SJSA1 (cell line): Measurements from ENCODE around the gene PPP1R36. TPM values are rescaled to one million over a fixed set of nuclear protein-coding genes. Genes with fewer than 3 reads are reported as not detected.
A peak's percentile ranks its signal among the peaks of the same experiment; 100 is the strongest.
"Not testable (repeated sequence)": the region's sequence is repeated elsewhere in the genome, so short reads cannot be mapped to it uniquely, and the experiment has no call there.

Source experiments
- DNase-seq, 2 experiments: peaks; one replicate each; pipeline ENCODE4 v3.0.0-alpha.2; 2015 to 2020; ENCODE audit warnings: low spot score in 2 of 2, low read depth in 1 of 2
- H3K27ac ChIP-seq: fragments of 250-450 bp; sonication (Bioruptor Pico); 2 replicates; pipeline ENCODE4 v1.5.1; 2020; ENCODE audit warnings: mild to moderate bottlenecking, moderate library complexity
- H3K27me3 ChIP-seq: fragments of 250-450 bp; sonication (Bioruptor Pico); replicated peaks from 2 replicates; pipeline ENCODE4 v1.5.1; 2020; ENCODE audit warnings: mild to moderate bottlenecking, moderate library complexity
- H3K36me3 ChIP-seq: fragments of 250-450 bp; sonication (Bioruptor Pico); 2 replicates; pipeline ENCODE4 v1.5.1; 2020; ENCODE audit warnings: mild to moderate bottlenecking
- H3K4me1 ChIP-seq: fragments of 250-450 bp; sonication (Bioruptor Pico); replicated peaks from 2 replicates; pipeline ENCODE4 v1.6.1; 2021; ENCODE audit warnings: mild to moderate bottlenecking
- H3K4me3 ChIP-seq: fragments of 250-450 bp; sonication (Bioruptor Pico); 2 replicates; pipeline ENCODE4 v1.5.1; 2020; ENCODE audit warnings: mild to moderate bottlenecking
- H3K9me3 ChIP-seq: fragments of 250-450 bp; sonication (Bioruptor Pico); replicated peaks from 2 replicates; pipeline ENCODE4 v1.5.1; 2020; ENCODE audit warnings: mild to moderate bottlenecking
- total RNA-seq: library from RNA; depleted of rRNA; stranded (reverse); fragments of >200 nt; shearing (Covaris generic); gene quantifications from 2 replicates; pipeline ENCODE4 v1.2.3, GENCODE V29; 2014

PPP1R36 gene
- total RNA-seq, 1 experiment from 2014 or later: 0.29 TPM

- DNase-seq: no peak
- Histone ChIP-seq H3K27me3 (no peaks in the 10 kb centered on the region), H3K4me3 (no peak overlapping the region), H3K27ac (no peak overlapping the region), H3K4me1 (peaks cover 1% of the 10 kb centered on the region), H3K36me3 (no peaks in the 10 kb centered on the region), H3K9me3 (no peaks in the 10 kb centered on the region)
These were observed 13.9 kb downstream of the PPP1R36 start for GRCh38 chr14:64563696-64564095.

- Histone ChIP-seq H3K4me3 (no peak overlapping the region), H3K4me1 (peaks cover 12% of the 10 kb centered on the region), H3K27me3 (no peaks in the 10 kb centered on the region), H3K27ac (no peak overlapping the region), H3K9me3 (no peaks in the 10 kb centered on the region), H3K36me3 (no peaks in the 10 kb centered on the region)
- DNase-seq: no peak
These were observed 16.9 kb downstream of the PPP1R36 start for GRCh38 chr14:64566651-64567122.

- Histone ChIP-seq H3K27ac (peak overlapping the region; percentile 44), H3K27me3 (no peaks in the 10 kb centered on the region), H3K36me3 (no peaks in the 10 kb centered on the region), H3K4me1 (peaks cover 12% of the 10 kb centered on the region), H3K4me3 (no peak overlapping the region), H3K9me3 (no peaks in the 10 kb centered on the region)
- peak; percentile 64 to 67 for DNase-seq
These were observed 19.4 kb downstream of the PPP1R36 start for GRCh38 chr14:64569138-64569631.

DNA sequence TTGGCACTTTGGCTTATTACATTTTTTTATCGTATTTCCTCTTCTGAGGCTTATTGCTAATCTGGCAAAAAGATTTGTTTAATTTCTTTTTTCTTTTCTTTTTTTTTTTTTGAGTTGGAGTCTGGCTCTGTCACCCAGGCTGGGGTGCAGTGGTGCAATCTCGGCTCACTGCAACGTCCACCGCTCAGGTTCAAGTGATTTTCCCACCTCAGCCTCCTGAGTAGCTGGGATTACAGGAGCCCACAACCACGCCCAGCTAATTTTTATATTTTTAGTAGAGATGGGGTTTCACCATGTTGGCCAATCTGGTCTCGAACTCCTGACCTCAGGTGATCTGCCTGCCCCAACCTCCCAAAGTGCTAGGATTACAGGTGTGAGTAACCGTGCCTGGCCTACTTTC lies 19.9 kb downstream of the PPP1R36 start:
- not testable (repeated sequence) for H3K9me3 ChIP-seq, H3K4me3 ChIP-seq, DNase-seq, H3K36me3 ChIP-seq, H3K27me3 ChIP-seq
- peak overlapping the region; percentile 44 for H3K27ac ChIP-seq
- H3K4me1 ChIP-seq: peaks cover 12% of the 10 kb centered on the region

GRCh38 chr14:64572386-64573104 lies 22.8 kb downstream of the PPP1R36 start:
- Histone ChIP-seq H3K36me3 (no peaks in the 10 kb centered on the region), H3K9me3 (no peaks in the 10 kb centered on the region), H3K4me1 (peaks cover 12% of the 10 kb centered on the region), H3K27ac (no peak overlapping the region), H3K4me3 (no peak overlapping the region), H3K27me3 (no peaks in the 10 kb centered on the region)
- DNase-seq: no peak

DNA sequence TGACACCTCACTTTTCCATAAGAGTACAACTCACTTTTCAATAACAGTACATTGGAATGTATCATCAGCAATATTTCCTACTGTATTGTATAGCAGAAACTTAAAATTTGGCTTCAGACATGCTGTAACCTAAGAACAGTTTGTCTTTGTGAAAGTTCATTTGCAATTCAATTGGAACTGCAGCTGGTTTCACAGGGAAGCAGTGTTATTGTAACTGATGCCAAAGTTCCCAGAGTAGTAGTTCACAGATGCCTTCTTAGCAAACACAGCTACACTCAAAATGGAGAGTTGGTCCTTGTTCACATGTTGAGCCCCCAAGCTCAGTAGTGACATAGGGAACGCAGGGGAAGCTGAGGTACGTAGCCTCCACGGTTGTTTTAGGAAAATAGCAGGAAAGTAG lies 23.3 kb downstream of the PPP1R36 start:
- H3K36me3 ChIP-seq: no peaks in the 10 kb centered on the region
- H3K9me3 ChIP-seq: no peaks in the 10 kb centered on the region
- no peak overlapping the region for H3K4me3 ChIP-seq
- no peak overlapping the region for H3K27ac ChIP-seq
- peaks cover 12% of the 10 kb centered on the region for H3K4me1 ChIP-seq
- H3K27me3 ChIP-seq: no peaks in the 10 kb centered on the region
- no peak for DNase-seq

DNA sequence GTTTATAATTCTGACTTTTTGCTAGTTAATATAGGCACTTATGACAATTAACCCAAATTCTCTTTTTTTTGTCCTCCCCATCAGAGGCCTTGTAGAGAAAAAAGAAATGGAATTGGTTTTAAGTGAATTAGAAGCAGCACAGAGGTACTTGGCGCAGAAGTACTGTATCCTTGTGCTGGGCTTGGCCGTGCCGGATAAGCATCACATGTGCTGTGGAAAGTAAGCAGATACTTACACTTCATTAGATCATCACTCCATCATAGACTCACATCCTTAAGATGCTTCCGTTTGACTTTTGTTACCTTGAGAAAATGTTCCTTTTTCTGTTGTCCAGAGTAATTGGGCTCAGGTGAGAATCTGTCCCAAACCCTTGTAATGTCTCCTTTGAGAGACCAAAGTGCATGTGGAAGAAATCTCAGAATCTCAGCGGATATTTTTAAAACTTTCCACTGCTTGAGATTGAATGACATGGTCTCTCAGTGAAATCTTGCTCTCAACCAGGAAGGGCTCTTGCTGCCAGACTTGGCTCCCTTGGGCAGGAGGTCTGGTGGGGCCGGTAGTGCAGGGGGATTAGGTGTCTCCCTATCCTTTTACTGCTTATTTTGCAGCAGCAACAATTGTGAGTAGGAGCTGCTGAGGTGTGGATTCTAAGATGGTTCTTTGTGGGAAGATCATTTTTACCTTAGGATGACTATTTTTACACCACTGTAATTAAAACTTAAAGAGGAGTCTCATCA lies 24.8 kb downstream of the PPP1R36 start:
- H3K27me3 ChIP-seq: no peaks in the 10 kb centered on the region
- no peaks in the 10 kb centered on the region for H3K36me3 ChIP-seq
- no peaks in the 10 kb centered on the region for H3K9me3 ChIP-seq
- H3K4me1 ChIP-seq: peaks cover 3% of the 10 kb centered on the region
- no peak overlapping the region for H3K27ac ChIP-seq
- no peak overlapping the region for H3K4me3 ChIP-seq
- no peak for DNase-seq

DNA sequence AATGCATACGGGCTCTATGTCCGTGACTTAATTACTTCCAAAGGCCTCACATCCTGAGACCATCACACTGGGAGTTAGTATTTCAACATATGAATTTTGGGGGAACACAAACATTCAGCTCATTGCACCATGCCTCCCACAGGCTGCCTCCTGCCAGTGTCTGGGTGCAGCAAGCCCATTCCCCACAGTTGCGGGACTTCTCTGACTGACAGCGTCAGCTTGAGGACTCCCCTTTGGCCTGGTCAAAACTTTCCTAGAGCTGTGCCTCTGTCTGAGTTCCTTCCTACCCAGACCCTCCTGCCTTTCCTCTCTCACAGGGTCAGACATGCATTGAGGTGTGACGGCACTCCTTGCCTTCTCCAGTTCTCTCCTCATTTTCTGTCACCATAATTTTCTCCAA lies 27.4 kb downstream of the PPP1R36 start:
- no peak for DNase-seq
- no peaks in the 10 kb centered on the region for H3K4me1 ChIP-seq
- H3K4me3 ChIP-seq: no peak overlapping the region
- no peaks in the 10 kb centered on the region for H3K27me3 ChIP-seq
- H3K36me3 ChIP-seq: no peaks in the 10 kb centered on the region
- H3K27ac ChIP-seq: no peak overlapping the region
- H3K9me3 ChIP-seq: no peaks in the 10 kb centered on the region

DNA sequence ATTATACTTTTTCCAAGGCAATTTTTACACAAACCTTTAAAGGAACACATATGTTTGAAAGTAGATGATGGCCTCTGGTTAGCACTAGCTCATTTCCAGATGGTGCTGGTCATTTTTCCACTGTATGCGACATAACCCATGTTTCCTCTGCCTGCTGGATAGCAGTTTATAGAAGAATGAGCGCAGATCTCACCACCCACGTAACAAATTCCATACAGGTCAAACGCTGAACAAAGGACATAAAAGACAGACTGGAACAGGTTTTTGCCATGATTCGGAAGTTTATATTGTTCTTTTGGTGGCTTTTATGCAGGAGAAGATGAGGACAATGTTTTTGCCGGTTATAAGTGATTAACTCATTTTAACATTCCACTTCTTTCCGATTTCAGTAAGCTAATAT lies 30.7 kb downstream of the PPP1R36 start:
- H3K4me3 ChIP-seq: no peak overlapping the region
- no peaks in the 10 kb centered on the region for H3K36me3 ChIP-seq
- H3K9me3 ChIP-seq: no peaks in the 10 kb centered on the region
- no peak overlapping the region for H3K27ac ChIP-seq
- H3K27me3 ChIP-seq: no peaks in the 10 kb centered on the region
- no peak for DNase-seq
- no peaks in the 10 kb centered on the region for H3K4me1 ChIP-seq

- no peak for DNase-seq
- H3K4me3 ChIP-seq: no peak overlapping the region
These were observed 31.6 kb downstream of the PPP1R36 start for GRCh38 chr14:64581363-64581762.

DNA sequence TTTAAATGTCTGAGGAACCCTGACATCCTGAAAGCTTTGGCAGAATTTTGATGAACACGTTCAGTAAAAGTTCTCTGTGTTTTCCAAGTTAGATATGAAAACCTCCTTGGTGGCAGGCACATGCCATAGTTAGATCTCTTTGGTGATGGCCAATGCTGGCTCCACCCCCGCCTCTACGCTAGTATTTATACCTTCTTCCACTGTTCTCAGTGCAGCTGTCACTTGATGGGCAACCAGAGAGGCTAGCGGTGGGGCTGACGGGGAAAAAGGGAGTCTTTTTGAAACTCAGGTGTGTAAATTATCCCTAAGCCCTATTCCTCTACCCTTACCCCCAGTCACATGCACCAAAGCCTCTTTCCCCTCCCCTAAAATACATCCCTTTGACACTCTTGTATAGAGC lies 32.1 kb downstream of the PPP1R36 start:
- no peak overlapping the region for H3K4me3 ChIP-seq
- no peak overlapping the region for H3K27ac ChIP-seq
- no peaks in the 10 kb centered on the region for H3K36me3 ChIP-seq
- no peaks in the 10 kb centered on the region for H3K9me3 ChIP-seq
- no peak for DNase-seq
- H3K4me1 ChIP-seq: no peaks in the 10 kb centered on the region
- H3K27me3 ChIP-seq: no peaks in the 10 kb centered on the region

More at GRCh38 chr14:64581363-64581762, 31.6 kb downstream of the PPP1R36 start:
- no peaks in the 10 kb centered on the region for H3K4me1 ChIP-seq
- H3K36me3 ChIP-seq: no peaks in the 10 kb centered on the region
- H3K9me3 ChIP-seq: no peaks in the 10 kb centered on the region
- H3K27ac ChIP-seq: no peak overlapping the region
- no peaks in the 10 kb centered on the region for H3K27me3 ChIP-seq

DNA sequence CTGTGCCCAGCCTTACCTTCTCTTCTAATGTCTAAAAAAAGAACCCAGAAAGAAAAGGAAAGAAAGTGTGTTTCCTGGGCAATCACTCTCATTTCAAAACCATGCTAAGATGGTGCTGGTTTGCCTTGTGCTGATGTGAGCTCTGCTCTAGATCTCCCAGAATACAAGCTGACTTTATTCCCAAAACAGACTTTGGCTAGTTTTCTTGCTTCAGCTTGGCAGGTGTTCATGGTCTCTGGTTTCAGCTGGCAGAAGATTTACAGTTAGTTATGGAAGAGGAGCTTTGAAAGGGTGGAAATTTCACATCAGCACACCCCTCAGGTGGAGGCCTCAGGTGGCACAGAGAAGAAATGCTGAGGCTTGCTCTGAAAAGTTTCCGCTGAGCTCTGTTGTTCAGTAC lies 34.4 kb downstream of the PPP1R36 start:
- H3K4me1 ChIP-seq: no peaks in the 10 kb centered on the region
- no peak overlapping the region for H3K27ac ChIP-seq
- no peak for DNase-seq
- H3K9me3 ChIP-seq: no peaks in the 10 kb centered on the region
- no peaks in the 10 kb centered on the region for H3K36me3 ChIP-seq
- H3K27me3 ChIP-seq: no peaks in the 10 kb centered on the region
- H3K4me3 ChIP-seq: no peak overlapping the region

- Histone ChIP-seq H3K4me1 (no peaks in the 10 kb centered on the region), H3K9me3 (no peaks in the 10 kb centered on the region), H3K27me3 (no peaks in the 10 kb centered on the region), H3K4me3 (no peak overlapping the region), H3K36me3 (no peaks in the 10 kb centered on the region), H3K27ac (no peak overlapping the region)
- DNase-seq: no peak
These were observed 42.0 kb downstream of the PPP1R36 start for GRCh38 chr14:64591809-64592208.

GRCh38 chr14:64594438-64594837 lies 44.7 kb downstream of the PPP1R36 start:
- Histone ChIP-seq H3K4me1 (no peaks in the 10 kb centered on the region), H3K36me3 (no peaks in the 10 kb centered on the region), H3K9me3 (no peaks in the 10 kb centered on the region), H3K27me3 (no peaks in the 10 kb centered on the region), H3K4me3 (no peak overlapping the region), H3K27ac (no peak overlapping the region)
- DNase-seq: no peak
